ENCODE data around the gene TPSAB1. TPM values are rescaled to one million over a fixed set of nuclear protein-coding genes. Genes with fewer than 3 reads are reported as not detected.

Gene TPSAB1
- total RNA-seq, 6 donors from 2014 or later: 6.4 to 207 (median 99.8) TPM

DNA sequence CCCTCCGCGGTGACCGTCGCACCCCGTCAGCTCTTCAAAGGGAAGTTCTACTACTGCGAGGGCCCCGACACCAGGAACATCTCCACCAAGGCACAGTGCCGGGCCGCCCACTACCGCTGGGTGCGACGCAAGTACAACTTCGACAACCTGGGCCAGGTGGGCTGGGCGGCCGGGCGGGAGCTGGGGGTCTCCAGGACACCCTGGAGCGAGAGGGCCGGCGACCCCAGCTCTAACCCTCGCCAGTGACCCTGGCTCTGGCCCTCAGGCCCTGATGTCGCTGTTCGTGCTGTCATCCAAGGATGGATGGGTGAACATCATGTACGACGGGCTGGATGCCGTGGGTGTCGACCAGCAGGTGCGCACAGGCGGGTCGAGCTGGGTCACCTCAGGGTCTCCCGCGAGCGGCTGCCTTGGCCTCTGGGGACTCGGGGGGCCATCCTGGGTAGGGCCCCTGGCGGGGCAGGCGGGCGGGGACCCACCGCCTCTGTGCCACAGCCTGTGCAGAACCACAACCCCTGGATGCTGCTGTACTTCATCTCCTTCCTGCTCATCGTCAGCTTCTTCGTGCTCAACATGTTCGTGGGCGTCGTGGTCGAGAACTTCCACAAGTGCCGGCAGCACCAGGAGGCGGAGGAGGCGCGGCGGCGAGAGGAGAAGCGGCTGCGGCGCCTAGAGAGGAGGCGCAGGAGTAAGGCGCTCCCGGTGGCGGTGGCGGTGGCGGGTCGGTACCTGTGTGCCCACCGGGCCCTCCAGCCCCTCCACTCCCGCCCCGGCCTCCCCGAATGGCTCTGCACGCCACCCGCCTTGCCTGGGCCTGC lies 28.8 kb upstream of the TPSAB1 start:
- H3K27me3 ChIP-seq: no peaks in the 10 kb centered on the region
- TF ChIP-seq POLR2AphosphoS5 (IDR thresholded peaks at IDR 0.05): no peak
- TF ChIP-seq EP300 (IDR thresholded peaks at IDR 0.05): no peak
- TF ChIP-seq, protein P1, sequence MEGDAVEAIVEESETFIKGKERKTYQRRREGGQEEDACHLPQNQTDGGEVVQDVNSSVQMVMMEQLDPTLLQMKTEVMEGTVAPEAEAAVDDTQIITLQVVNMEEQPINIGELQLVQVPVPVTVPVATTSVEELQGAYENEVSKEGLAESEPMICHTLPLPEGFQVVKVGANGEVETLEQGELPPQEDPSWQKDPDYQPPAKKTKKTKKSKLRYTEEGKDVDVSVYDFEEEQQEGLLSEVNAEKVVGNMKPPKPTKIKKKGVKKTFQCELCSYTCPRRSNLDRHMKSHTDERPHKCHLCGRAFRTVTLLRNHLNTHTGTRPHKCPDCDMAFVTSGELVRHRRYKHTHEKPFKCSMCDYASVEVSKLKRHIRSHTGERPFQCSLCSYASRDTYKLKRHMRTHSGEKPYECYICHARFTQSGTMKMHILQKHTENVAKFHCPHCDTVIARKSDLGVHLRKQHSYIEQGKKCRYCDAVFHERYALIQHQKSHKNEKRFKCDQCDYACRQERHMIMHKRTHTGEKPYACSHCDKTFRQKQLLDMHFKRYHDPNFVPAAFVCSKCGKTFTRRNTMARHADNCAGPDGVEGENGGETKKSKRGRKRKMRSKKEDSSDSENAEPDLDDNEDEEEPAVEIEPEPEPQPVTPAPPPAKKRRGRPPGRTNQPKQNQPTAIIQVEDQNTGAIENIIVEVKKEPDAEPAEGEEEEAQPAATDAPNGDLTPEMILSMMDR (IDR thresholded peaks at IDR 0.05): no peak
- no peak for TF ChIP-seq POLR2A (IDR thresholded peaks at IDR 0.05)
- H3K27ac ChIP-seq: no peak overlapping the region
- no peaks in the 10 kb centered on the region for H3K4me1 ChIP-seq
- no peak overlapping the region for H3K4me3 ChIP-seq
- WGBS, 2 donors: 91 to 92% methylated on average over 18 to 60 of the region's 65 CpGs
- DNase-seq (no peak), ATAC-seq (ENCODE audit: low FRiP score in 2 of 2) (no peak)
- H3K9me3 ChIP-seq: no peaks in the 10 kb centered on the region
- H3K36me3 ChIP-seq: no peaks in the 10 kb centered on the region

DNA sequence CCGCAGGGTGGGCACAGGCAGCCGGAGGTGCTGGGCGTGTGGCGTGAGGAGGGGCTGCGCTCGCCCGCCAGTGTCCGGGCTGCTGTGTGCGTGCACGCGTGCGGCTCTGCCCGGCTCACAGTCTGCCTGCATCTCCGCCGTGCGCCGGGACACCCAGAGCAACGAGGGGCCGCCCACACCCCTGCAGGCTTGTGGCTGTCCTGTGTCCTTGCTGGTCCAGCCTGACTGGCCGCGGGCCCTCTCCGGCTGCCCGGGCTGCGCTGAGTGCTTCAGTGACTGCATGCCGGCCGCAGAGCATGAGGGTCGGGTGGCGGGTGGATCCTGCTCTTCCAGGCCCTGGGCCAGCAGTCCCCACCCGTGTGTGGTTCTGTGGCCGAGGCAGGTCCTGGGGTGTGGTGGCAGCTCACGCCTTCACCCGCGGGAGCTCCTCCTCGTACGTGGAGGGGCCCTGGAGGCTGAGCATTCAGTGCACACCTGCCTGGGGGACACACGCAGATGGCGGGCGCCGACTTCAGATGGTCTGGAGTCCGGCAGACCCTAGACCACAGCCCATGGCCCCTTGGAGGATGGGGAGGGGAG lies 27.8 kb upstream of the TPSAB1 start:
- Histone ChIP-seq H3K27ac (no peak overlapping the region), H3K9me3 (no peaks in the 10 kb centered on the region), H3K4me3 (no peak overlapping the region), H3K27me3 (no peaks in the 10 kb centered on the region), H3K4me1 (no peaks in the 10 kb centered on the region), H3K36me3 (no peaks in the 10 kb centered on the region)
- 86 to 91% methylated on average over 8 to 20 of the region's 40 CpGs for WGBS, 2 donors
- DNase-seq (peak in 1 of 2 donors; percentile 79), ATAC-seq (ENCODE audit: low FRiP score in 2 of 2) (no peak)
- TF ChIP-seq POLR2A (IDR thresholded peaks at IDR 0.05) (no peak), POLR2AphosphoS5 (IDR thresholded peaks at IDR 0.05) (no peak), EP300 (IDR thresholded peaks at IDR 0.05) (no peak)
- TF ChIP-seq, protein P1 (IDR thresholded peaks at IDR 0.05): no peak

DNA sequence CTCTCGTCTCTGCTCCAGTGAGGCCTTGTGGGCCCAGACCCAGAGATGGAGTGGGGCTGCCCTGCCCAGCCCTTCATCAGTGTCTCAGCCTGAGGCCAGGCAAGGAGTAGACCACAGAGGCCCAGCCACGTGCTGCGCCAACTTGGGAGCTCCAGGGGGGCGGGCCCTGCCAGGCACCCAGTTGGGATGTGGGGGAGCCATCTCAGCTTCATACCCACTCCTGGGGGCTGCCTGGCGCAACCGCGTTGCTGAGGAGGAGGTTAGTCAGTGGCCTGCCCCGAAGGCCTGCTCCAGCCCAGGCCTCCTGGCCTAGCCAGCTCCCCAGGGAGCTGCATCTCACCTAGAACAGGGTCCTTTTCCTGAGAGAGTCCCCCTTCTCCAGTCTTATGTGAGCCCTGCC lies 27.3 kb upstream of the TPSAB1 start:
- ATAC-seq (ENCODE audit: low FRiP score in 2 of 2) (no peak), DNase-seq (peak in 1 of 2 donors; percentile 75)
- no peaks in the 10 kb centered on the region for H3K4me1 ChIP-seq
- WGBS, 2 donors: 80% methylated on average over 7 of the region's 8 CpGs; no CpG with 5 or more reads in 1 of the 2 donors
- no peaks in the 10 kb centered on the region for H3K36me3 ChIP-seq
- H3K27ac ChIP-seq: no peak overlapping the region
- H3K9me3 ChIP-seq: no peaks in the 10 kb centered on the region
- H3K4me3 ChIP-seq: no peak overlapping the region
- H3K27me3 ChIP-seq: no peaks in the 10 kb centered on the region
- no peak for TF ChIP-seq EP300 (IDR thresholded peaks at IDR 0.05)
- TF ChIP-seq POLR2AphosphoS5 (IDR thresholded peaks at IDR 0.05): no peak
- TF ChIP-seq POLR2A (IDR thresholded peaks at IDR 0.05): no peak

DNA sequence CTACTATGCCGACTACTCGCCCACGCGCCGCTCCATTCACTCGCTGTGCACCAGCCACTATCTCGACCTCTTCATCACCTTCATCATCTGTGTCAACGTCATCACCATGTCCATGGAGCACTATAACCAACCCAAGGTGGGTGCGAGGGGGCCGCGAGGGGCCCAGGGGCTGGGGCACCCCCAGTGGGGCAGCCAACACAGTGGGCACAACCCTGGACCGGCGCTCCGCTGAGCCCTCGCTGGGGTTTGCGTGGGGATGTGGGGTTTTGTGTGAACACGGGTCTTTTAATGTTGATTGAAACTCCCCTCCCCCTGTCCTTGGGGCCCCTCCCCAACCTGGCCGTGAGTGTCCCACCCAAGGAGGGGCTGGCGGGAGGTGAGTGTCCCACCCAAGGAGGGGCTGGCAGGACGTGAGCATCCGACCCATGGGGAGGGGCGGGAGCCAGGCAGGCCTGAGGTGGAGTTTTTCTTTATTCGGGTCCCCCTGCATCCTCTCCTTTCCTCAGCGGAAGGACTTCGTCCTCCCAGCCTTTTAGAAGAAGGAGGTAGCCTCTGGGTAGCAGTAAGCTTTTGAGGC lies 26.6 kb upstream of the TPSAB1 start:
- H3K36me3 ChIP-seq: no peaks in the 10 kb centered on the region
- H3K27me3 ChIP-seq: no peaks in the 10 kb centered on the region
- ATAC-seq (ENCODE audit: low FRiP score in 2 of 2): no peak
- no peaks in the 10 kb centered on the region for H3K9me3 ChIP-seq
- H3K4me3 ChIP-seq: no peak overlapping the region
- 81 to 82% methylated on average over 23 to 25 of the region's 25 CpGs for WGBS, 2 donors
- TF ChIP-seq EP300 (IDR thresholded peaks at IDR 0.05) (no peak), POLR2A (IDR thresholded peaks at IDR 0.05) (no peak), POLR2AphosphoS5 (IDR thresholded peaks at IDR 0.05) (no peak)
- TF ChIP-seq, protein P1 (IDR thresholded peaks at IDR 0.05): no peak
- H3K4me1 ChIP-seq: no peaks in the 10 kb centered on the region
- DNase-seq: peak in 1 of 2 donors; percentile 78
- no peak overlapping the region for H3K27ac ChIP-seq

DNA sequence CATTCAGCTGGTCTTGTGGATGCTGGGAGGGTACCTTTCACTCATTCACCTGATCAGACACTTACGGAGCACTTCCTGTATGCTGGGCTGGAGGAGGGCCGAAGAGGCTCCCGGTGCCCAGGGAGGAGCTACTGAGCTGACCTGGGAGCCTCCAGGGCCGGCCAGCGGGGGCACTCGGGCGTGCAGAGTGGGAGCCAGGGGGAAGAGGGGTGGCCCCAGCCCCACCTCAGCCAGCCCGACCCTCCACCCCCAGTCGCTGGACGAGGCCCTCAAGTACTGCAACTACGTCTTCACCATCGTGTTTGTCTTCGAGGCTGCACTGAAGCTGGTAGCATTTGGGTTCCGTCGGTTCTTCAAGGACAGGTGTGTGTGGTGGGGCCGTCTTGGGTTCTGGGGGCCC lies 25.8 kb upstream of the TPSAB1 start:
- H3K36me3 ChIP-seq: no peaks in the 10 kb centered on the region
- DNase-seq: peak in 1 of 2 donors; percentile 76
- no peak overlapping the region for H3K27ac ChIP-seq
- no peak overlapping the region for H3K4me3 ChIP-seq
- H3K4me1 ChIP-seq: no peaks in the 10 kb centered on the region
- TF ChIP-seq POLR2AphosphoS5 (IDR thresholded peaks at IDR 0.05) (no peak), EP300 (IDR thresholded peaks at IDR 0.05) (no peak), POLR2A (IDR thresholded peaks at IDR 0.05) (no peak)
- TF ChIP-seq, protein P1 (IDR thresholded peaks at IDR 0.05): no peak
- H3K27me3 ChIP-seq: no peaks in the 10 kb centered on the region
- no peaks in the 10 kb centered on the region for H3K9me3 ChIP-seq
- 55 to 85% methylated on average over 4 to 13 of the region's 16 CpGs for WGBS, 2 donors
- ATAC-seq (ENCODE audit: low FRiP score in 2 of 2): no peak

Measured in upper lobe of left lung (tissue), 6 donors.